H9 (cell line): ENCODE measurements around the gene EHHADH. TPM values are rescaled to one million over a fixed set of nuclear protein-coding genes. Genes with fewer than 3 reads are reported as not detected.

Experiments used
- DNase-seq: peaks from one replicate; pipeline ENCODE4 v3.0.0-alpha.2; 2017
- H2AFZ ChIP-seq: one replicate; pipeline ENCODE4 v1.6.1; 2013; ENCODE audit warnings: mild to moderate bottlenecking, low read length, control low read depth, moderate library complexity
- H2AK5ac ChIP-seq: 2 replicates; pipeline ENCODE4 v1.6.1; 2013; ENCODE audit warnings: low read length, control low read depth, mixed read lengths; ENCODE audit not compliant: insufficient read length
- H2BK120ac ChIP-seq: one replicate; pipeline ENCODE4 v1.6.1; 2013; ENCODE audit warnings: low read depth, mild to moderate bottlenecking, low read length, control low read depth, inconsistent platforms; ENCODE audit not compliant: poor library complexity, severe bottlenecking
- H2BK12ac ChIP-seq: 2 replicates; pipeline ENCODE4 v1.6.1; 2013; ENCODE audit warnings: low read length, control low read depth, mixed read lengths, low read depth; ENCODE audit not compliant: insufficient read length
- H2BK15ac ChIP-seq: 2 replicates; pipeline ENCODE4 v1.6.1; 2013; ENCODE audit warnings: low read depth, low read length, control low read depth
- H2BK20ac ChIP-seq: one replicate; pipeline ENCODE4 v1.6.1; 2013; ENCODE audit warnings: low read depth, mild to moderate bottlenecking, low read length, control low read depth, inconsistent platforms; ENCODE audit not compliant: poor library complexity, severe bottlenecking
- H2BK5ac ChIP-seq: 2 replicates; pipeline ENCODE4 v1.6.1; 2013; ENCODE audit warnings: low read length, control low read depth, mixed read lengths; ENCODE audit not compliant: insufficient read length
- H3K14ac ChIP-seq: 2 replicates; pipeline ENCODE4 v1.6.1; 2013; ENCODE audit warnings: low read length, control low read depth; ENCODE audit not compliant: insufficient read depth
- H3K18ac ChIP-seq: 2 replicates; pipeline ENCODE4 v1.6.1; 2013; ENCODE audit warnings: low read depth, mild to moderate bottlenecking, mixed read lengths, low read length, control low read depth; ENCODE audit not compliant: insufficient read length
- H3K23ac ChIP-seq: 2 replicates; pipeline ENCODE4 v1.6.1; 2013; ENCODE audit warnings: low read length, control low read depth, mixed read lengths, low read depth; ENCODE audit not compliant: insufficient read length
- H3K23me2 ChIP-seq: 2 replicates; pipeline ENCODE4 v1.6.1; 2013; ENCODE audit warnings: low read depth, mild to moderate bottlenecking, mixed read lengths, low read length, control low read depth; ENCODE audit not compliant: insufficient read length, poor library complexity, severe bottlenecking
- H3K27ac ChIP-seq: 2 replicates; pipeline ENCODE4 v1.5.1; 2013; ENCODE audit warnings: low read length, control low read depth, mixed read lengths, low read depth; ENCODE audit not compliant: insufficient read length
- H3K27me3 ChIP-seq: 2 replicates; pipeline ENCODE4 v1.6.1; 2013; ENCODE audit warnings: low read length, control low read depth, inconsistent platforms; ENCODE audit not compliant: insufficient read depth
- H3K4ac ChIP-seq: 2 replicates; pipeline ENCODE4 v1.6.1; 2013; ENCODE audit warnings: low read depth, mild to moderate bottlenecking, control low read depth, inconsistent platforms, low read length, moderate library complexity
- H3K4me1 ChIP-seq: 2 replicates; pipeline ENCODE4 v1.6.1; 2013; ENCODE audit warnings: low read length, control low read depth, inconsistent platforms; ENCODE audit not compliant: insufficient read depth
- H3K4me2 ChIP-seq: 2 replicates; pipeline ENCODE4 v1.6.1; 2013; ENCODE audit warnings: low read length, control low read depth, mixed read lengths; ENCODE audit not compliant: insufficient read length, insufficient read depth
- H3K56ac ChIP-seq: 2 replicates; pipeline ENCODE4 v1.6.1; 2013; ENCODE audit warnings: low read depth, mild to moderate bottlenecking, mixed read lengths, low read length, control low read depth; ENCODE audit not compliant: insufficient read length
- H3K79me1 ChIP-seq: 2 replicates; pipeline ENCODE4 v1.6.1; 2013; ENCODE audit warnings: low read depth, mild to moderate bottlenecking, moderate library complexity, low read length, control low read depth, inconsistent platforms; ENCODE audit not compliant: insufficient read depth, poor library complexity, severe bottlenecking
- H3K79me2 ChIP-seq: 2 replicates; pipeline ENCODE4 v1.6.1; 2013; ENCODE audit warnings: low read length, control low read depth, inconsistent platforms; ENCODE audit not compliant: insufficient read depth
- H3K9ac ChIP-seq: 2 replicates; pipeline ENCODE4 v1.6.1; 2013; ENCODE audit warnings: low read length, control low read depth, mixed read lengths; ENCODE audit not compliant: insufficient read length; ENCODE audit errors: extremely low read depth
- H3K9me3 ChIP-seq: one replicate; pipeline ENCODE4 v1.6.1; 2013; ENCODE audit warnings: low read depth, low read length, inconsistent platforms; ENCODE audit not compliant: control insufficient read depth
- H3T11ph ChIP-seq: one replicate; pipeline ENCODE4 v1.6.1; 2013; ENCODE audit warnings: mild to moderate bottlenecking, low read length, control low read depth, inconsistent platforms
- H4K20me1 ChIP-seq: one replicate; pipeline ENCODE4 v1.6.1; 2013; ENCODE audit not compliant: control insufficient read depth, insufficient read length, insufficient read depth
- H4K5ac ChIP-seq: 2 replicates; pipeline ENCODE4 v1.6.1; 2013; ENCODE audit warnings: low read depth, mild to moderate bottlenecking, mixed read lengths, low read length, control low read depth; ENCODE audit not compliant: insufficient read length
- H4K8ac ChIP-seq: replicated peaks from 2 replicates; pipeline ENCODE4 v1.6.1; 2013; ENCODE audit warnings: low read length, control low read depth, mixed read lengths, low read depth; ENCODE audit not compliant: insufficient read length
- H4K91ac ChIP-seq: 2 replicates; pipeline ENCODE4 v1.6.1; 2013; ENCODE audit warnings: low read depth, mild to moderate bottlenecking, moderate library complexity, mixed read lengths, low read length, control low read depth; ENCODE audit not compliant: insufficient read length
- H3K27ac Mint-ChIP-seq, 3 experiments: 2 replicates in 2 of 3; 3 replicates in 1 of 3; pipeline ENCODE4 v1.8.0; 2020 to 2021; ENCODE audit warnings: mixed read lengths in 3 of 3, mild to moderate bottlenecking in 1 of 3, moderate library complexity in 1 of 3
- H3K27me3 Mint-ChIP-seq: 2 replicates; pipeline ENCODE4 v1.8.0; 2021; ENCODE audit warnings: low read depth, mild to moderate bottlenecking, moderate library complexity, mixed read lengths
- H3K36me3 Mint-ChIP-seq, 3 experiments: 2 replicates in 2 of 3; 3 replicates in 1 of 3; pipeline ENCODE4 v1.8.0; 2020 to 2021; ENCODE audit warnings: low read depth in 3 of 3, mixed read lengths in 3 of 3; ENCODE audit not compliant: insufficient read depth in 1 of 3
- H3K4me1 Mint-ChIP-seq, 2 experiments: 2 replicates each; pipeline ENCODE4 v1.8.0; 2020; ENCODE audit warnings: mixed read lengths in 2 of 2
- H3K4me3 Mint-ChIP-seq, 2 experiments: 2 replicates in 1 of 2; 3 replicates in 1 of 2; pipeline ENCODE4 v1.8.0; 2020 to 2021; ENCODE audit warnings: mild to moderate bottlenecking in 2 of 2, mixed read lengths in 2 of 2, moderate library complexity in 1 of 2
- H3K9me3 Mint-ChIP-seq, 2 experiments: 2 replicates in 1 of 2; 3 replicates in 1 of 2; pipeline ENCODE4 v1.8.0; 2020; ENCODE audit warnings: mild to moderate bottlenecking in 2 of 2, mixed read lengths in 2 of 2, moderate library complexity in 1 of 2
- CTCF ChIP-seq: fragments of 200-600 bp; sonication (generic); conservative IDR thresholded peaks from 3 replicates; pipeline ENCODE4 v1.8.0; 2021; ENCODE audit warnings: antibody characterized with exemption, mild to moderate bottlenecking
- WGBS: extraction: QIAGEN DNeasy Blood & Tissue Kit; methylation state at CpG from one replicate; pipeline ENCODE4 v1.1.7; 2013; ENCODE audit warnings: missing lambda C conversion rate, low lambda C conversion rate, mixed read lengths; ENCODE audit not compliant: insufficient read length; ENCODE audit errors: extremely low coverage; 5-methylcytosine and 5-hydroxymethylcytosine counted together
- total RNA-seq: library from RNA; stranded (reverse); gene quantifications from 2 replicates; pipeline ENCODE4 v1.2.1, GENCODE V29; 2021

Gene EHHADH
- total RNA-seq, 1 experiment from 2014 or later = 2.1 TPM

GRCh38 chr3:185242642-185243041 is 11.2 kb downstream of the EHHADH start:
- Histone ChIP-seq H3K27me3 (no peaks in the 10 kb centered on the region), H3K79me1 (no peaks in the 10 kb centered on the region), H2AFZ (no peak overlapping the region), H2BK120ac (no peak overlapping the region), H3K23ac (no peak overlapping the region), H3K9me3 (no peaks in the 10 kb centered on the region), H2BK15ac (no peak overlapping the region), H3K56ac (no peak overlapping the region), H3K4ac (no peak overlapping the region), H2BK5ac (no peak overlapping the region), H3T11ph (no peak overlapping the region), H2BK20ac (no peak overlapping the region), H3K4me1 (no peaks in the 10 kb centered on the region), H3K27ac (no peak overlapping the region), H3K14ac (no peak overlapping the region), H4K20me1 (no peaks in the 10 kb centered on the region), H3K18ac (no peak overlapping the region), H3K79me2 (no peaks in the 10 kb centered on the region), H3K4me2 (no peak overlapping the region), H2BK12ac (no peak overlapping the region), H4K91ac (no peak overlapping the region), H3K9ac (no peak overlapping the region), H3K23me2 (no peaks in the 10 kb centered on the region), H4K5ac (no peak overlapping the region), H2AK5ac (no peak overlapping the region), H4K8ac (no peak overlapping the region)
- Mint-ChIP-seq H3K4me1 (no peaks in the 10 kb centered on the region; a peak in 1 of 4 replicates), H3K27me3 (peaks cover 4% of the 10 kb centered on the region; the same call in 1 of the 2 replicates), H3K36me3 (peaks cover 0 to 2% (median 0%) of the 10 kb centered on the region in 3 experiments; a peak in 4 of 7 replicates), H3K9me3 (peaks cover 17 to 27% of the 10 kb centered on the region in 2 experiments; a peak in 4 of 5 replicates), H3K27ac (no peak overlapping the region), H3K4me3 (no peak overlapping the region)
- TF ChIP-seq CTCF = no peak
- WGBS = no CpG with 5 or more reads among the region's 3 CpGs
- DNase-seq = no peak
